GM12878 (cell line): ENCODE results near the gene ANXA11. TPM values are rescaled to one million over a fixed set of nuclear protein-coding genes. Genes with fewer than 3 reads are reported as not detected.

ENCODE experiments used
- ATAC-seq: fragments of 200-7000 bp; cut with Tn5 transposase; 3 replicates; pipeline ENCODE4 v1.9.1; 2020; ENCODE audit warnings: mild to moderate bottlenecking, moderate library complexity
- BruUV-seq: library from RNA; stranded (reverse); fragments of 400-500 nt; replicated peaks from 2 replicates; lab custom pipeline; 2021; lab: Mats Ljungman, UMichigan
- CTCF ChIA-PET: fragments of 300-600 bp; sonication (Branson Sonifier 250); formaldehyde crosslinking; extraction: SDS; loops from one replicate; lab custom pipeline; 2021; ENCODE audit warnings: inconsistent platforms; lab: Yijun Ruan, JAX
- POLR2A ChIA-PET: fragments of 350-600 bp; formaldehyde crosslinking; extraction: SDS; loops from one replicate; lab custom pipeline; 2021; ENCODE audit warnings: inconsistent platforms; lab: Charles Lee
- RAD21 ChIA-PET: fragments of 300-600 bp; sonication (Branson Sonifier 250); formaldehyde crosslinking; loops from one replicate; lab custom pipeline; 2023; ENCODE audit warnings: antibody characterized with exemption; ENCODE audit not compliant: unreplicated experiment; lab: Charles Lee
- SMC1A ChIA-PET: fragments of 300-600 bp; sonication (Branson Sonifier 250); formaldehyde crosslinking; loops from one replicate; lab custom pipeline; 2023; ENCODE audit not compliant: unreplicated experiment, uncharacterized antibody; lab: Charles Lee
- DNase-seq: peaks from one replicate; pipeline ENCODE4 v3.0.0-alpha.2; 2011; ENCODE audit warnings: low read depth, low spot score
- FAIRE-seq: peaks from 3 replicates; lab custom pipeline; 2011; peaks lifted over from hg19 to GRCh38; lab: Jason Lieb, UNC
- H2AFZ ChIP-seq: 2 replicates; pipeline ENCODE4 v1.6.0; 2011; ENCODE audit warnings: low read depth, low read length, control low read depth; ENCODE audit not compliant: control insufficient read depth
- H3K27ac ChIP-seq: 2 replicates; pipeline ENCODE4 v1.5.1; 2011; ENCODE audit warnings: control low read depth; ENCODE audit not compliant: control insufficient read depth, insufficient read depth
- H3K27me3 ChIP-seq, 2 experiments: replicated peaks in 1 of 2; 2 replicates each; pipeline versions ENCODE4 v1.6.0 to v1.6.1; 2011; ENCODE audit warnings: low read length in 1 of 2; ENCODE audit not compliant: control insufficient read depth in 2 of 2, insufficient read depth in 2 of 2
- H3K36me3 ChIP-seq, 2 experiments: 2 replicates each; pipeline ENCODE4 v1.5.1; 2011; ENCODE audit warnings: low read length in 1 of 2; ENCODE audit not compliant: control insufficient read depth in 2 of 2, insufficient read depth in 2 of 2
- H3K4me1 ChIP-seq: 2 replicates; pipeline ENCODE4 v1.6.1; 2011; ENCODE audit warnings: mild to moderate bottlenecking, low read length, moderate library complexity, mixed read lengths; ENCODE audit not compliant: control insufficient read depth, insufficient read depth
- H3K4me2 ChIP-seq: 2 replicates; pipeline ENCODE4 v1.6.0; 2011; ENCODE audit warnings: control low read depth; ENCODE audit not compliant: control insufficient read depth, insufficient read depth
- H3K4me3 ChIP-seq: fragments of 200-600 bp; sonication (generic); 2 replicates; pipeline ENCODE4 v1.5.1; 2016
- H3K79me2 ChIP-seq: 2 replicates; pipeline ENCODE4 v1.6.0; 2011; ENCODE audit warnings: low read length; ENCODE audit not compliant: control insufficient read depth, insufficient read depth
- H3K9ac ChIP-seq: 2 replicates; pipeline ENCODE4 v1.8.0; 2011; ENCODE audit warnings: low read length, control low read depth, mixed read lengths; ENCODE audit not compliant: control insufficient read depth, insufficient read depth
- H3K9me3 ChIP-seq: replicated peaks from 3 replicates; pipeline ENCODE4 v1.5.1; 2011; ENCODE audit warnings: mild to moderate bottlenecking, low read length; ENCODE audit not compliant: control insufficient read depth, insufficient read depth
- H4K20me1 ChIP-seq: 2 replicates; pipeline ENCODE4 v1.6.0; 2011; ENCODE audit not compliant: control insufficient read depth, insufficient read depth
- EED ChIP-seq: sonication (generic); IDR thresholded peaks from 2 replicates; pipeline ENCODE4 v1.6.1; 2016; ENCODE audit warnings: antibody characterized with exemption, low read depth
- FOXK2 ChIP-seq: fragments of 450-650 bp; IDR thresholded peaks from 2 replicates; pipeline ENCODE4 v1.6.1; 2017; ENCODE audit warnings: mild to moderate bottlenecking, moderate library complexity
- IKZF1 ChIP-seq: fragments of 450-650 bp; conservative IDR thresholded peaks from 2 replicates; pipeline ENCODE4 v1.6.1; 2017; ENCODE audit warnings: antibody characterized with exemption, mild to moderate bottlenecking
- STAT3 ChIP-seq: IDR thresholded peaks from 2 replicates; pipeline ENCODE4 v1.6.1; 2011; ENCODE audit warnings: low read depth, low read length, improper control_type of control experiment
- TBL1XR1 ChIP-seq: IDR thresholded peaks from 2 replicates; pipeline ENCODE4 v1.6.1; 2012; ENCODE audit warnings: low read depth, low read length, improper control_type of control experiment
- WRNIP1 ChIP-seq: IDR thresholded peaks from 2 replicates; pipeline ENCODE4 v1.6.1; 2011; ENCODE audit warnings: low read depth, low read length, improper control_type of control experiment, borderline replicate concordance
- ZNF207 ChIP-seq: fragments of 450-650 bp; IDR thresholded peaks from 2 replicates; pipeline ENCODE4 v1.6.1; 2014; ENCODE audit warnings: antibody characterized with exemption, mild to moderate bottlenecking, borderline replicate concordance
- ZSCAN29 ChIP-seq: fragments of 450-650 bp; IDR thresholded peaks from 2 replicates; pipeline ENCODE4 v1.6.1; 2017; ENCODE audit warnings: mild to moderate bottlenecking, moderate library complexity
- ZZZ3 ChIP-seq: IDR thresholded peaks from 2 replicates; pipeline ENCODE4 v1.6.1; 2011; ENCODE audit warnings: low read depth; ENCODE audit not compliant: control insufficient read depth, insufficient read length
- WGBS: methylation state at CpG from one replicate; pipeline ENCODE4 v1.1.6; 2016; ENCODE audit warnings: low lambda C conversion rate; ENCODE audit not compliant: insufficient replicate concordance, insufficient coverage; ENCODE audit errors: missing lambda C conversion rate; 5-methylcytosine and 5-hydroxymethylcytosine counted together
- in situ Hi-C: fragments of 300-500 bp; cut with MboI; formaldehyde crosslinking; loops from 9 replicates; pipeline ENCODE4 v1.14.3; 2018; ENCODE audit warnings: mixed read lengths
- intact Hi-C: fragments of 100-400 bp; cut with micrococcal nuclease; formaldehyde crosslinking; loops from one replicate; pipeline ENCODE4 v1.14.2; 2022; ENCODE audit not compliant: unreplicated experiment
- polyA plus RNA-seq, 11 experiments: library from polyadenylated mRNA; depleted of rRNA in 4 of 11; unstranded in 6 of 11; stranded (reverse) in 5 of 11; fragments of >200 nt; fragmentation: Nextera tagmentation in 4 of 11; fragmentation: Illumina TruSeq in 1 of 11; extraction: Ambion mirVana in 4 of 11; extraction: Trizol in 1 of 11; gene quantifications; 1 replicate in 1 of 11; 2 replicates in 10 of 11; pipeline versions ENCODE4 v1.2.1 to v1.2.3, GENCODE V29; 2011 to 2016; ENCODE audit warnings: inconsistent platforms in 2 of 11, missing spikeins in 2 of 11, low read depth in 1 of 11
- total RNA-seq, 4 experiments: library from RNA; depleted of rRNA in 3 of 4; stranded (reverse); fragments of >200 nt in 3 of 4; fragmentation: Illumina TruSeq in 1 of 4; extraction: Trizol in 1 of 4; gene quantifications; 2 replicates each; pipeline versions ENCODE4 v1.2.1 to v1.2.3, GENCODE V29; 2013 to 2021
- TF ChIP-seq, protein P1 (sequence below): IDR thresholded peaks from 2 replicates; pipeline ENCODE4 v1.6.1; 2012; ENCODE audit warnings: mild to moderate bottlenecking, low read depth, low read length

Gene ANXA11
- total and polyA plus RNA-seq, 10 of the 15 experiments (the other 5 are each of a cell fraction or from before 2014, with no cell fraction given) = 25.0 to 129 (median 72.2) TPM

- ChIA-PET SMC1A (interaction anchor here (1.1 to 1.6 kb wide), 4 partner anchors 21 to 76 kb away, joined by 3 to 7 read pairs (median 4); no protein-coding TSS in a partner anchor), POLR2A (no interaction called here), RAD21 (interaction anchor here (1.2 to 2.4 kb wide), 3 partner anchors 70 to 115 kb away, joined by 3 to 14 read pairs (median 4); no protein-coding TSS in a partner anchor), CTCF (interaction anchor here (1.2 to 7.0 kb wide), 3 partner anchors 57 to 105 kb away, joined by 3 to 97 read pairs (median 4); no protein-coding TSS in a partner anchor)
- ATAC-seq (no peak), DNase-seq (no peak), FAIRE-seq (no peak)
- in situ Hi-C loops = no loop called here
- Histone ChIP-seq H4K20me1 (no peaks in the 10 kb centered on the region), H3K4me2 (no peak overlapping the region), H3K79me2 (no peaks in the 10 kb centered on the region), H3K9me3 (no peaks in the 10 kb centered on the region), H3K4me3 (no peak overlapping the region), H3K9ac (no peak overlapping the region), H2AFZ (no peak overlapping the region), H3K27ac (no peak overlapping the region), H3K36me3 (no peaks in the 10 kb centered on the region; a peak in 2 of 4 replicates), H3K4me1 (peaks cover 7% of the 10 kb centered on the region), H3K27me3 (no peaks in the 10 kb centered on the region; a peak in 1 of 4 replicates)
- WGBS = 67% methylated on average over 3 of the region's 3 CpGs
- no TSS peak for BruUV-seq
- intact Hi-C loops = no loop called here
- no peak for TF ChIP-seq STAT3
- TF ChIP-seq WRNIP1 = no peak
- no peak for TF ChIP-seq ZZZ3
- no peak for TF ChIP-seq TBL1XR1
- TF ChIP-seq EED = no peak
- TF ChIP-seq IKZF1 = no peak
- TF ChIP-seq, protein P1, sequence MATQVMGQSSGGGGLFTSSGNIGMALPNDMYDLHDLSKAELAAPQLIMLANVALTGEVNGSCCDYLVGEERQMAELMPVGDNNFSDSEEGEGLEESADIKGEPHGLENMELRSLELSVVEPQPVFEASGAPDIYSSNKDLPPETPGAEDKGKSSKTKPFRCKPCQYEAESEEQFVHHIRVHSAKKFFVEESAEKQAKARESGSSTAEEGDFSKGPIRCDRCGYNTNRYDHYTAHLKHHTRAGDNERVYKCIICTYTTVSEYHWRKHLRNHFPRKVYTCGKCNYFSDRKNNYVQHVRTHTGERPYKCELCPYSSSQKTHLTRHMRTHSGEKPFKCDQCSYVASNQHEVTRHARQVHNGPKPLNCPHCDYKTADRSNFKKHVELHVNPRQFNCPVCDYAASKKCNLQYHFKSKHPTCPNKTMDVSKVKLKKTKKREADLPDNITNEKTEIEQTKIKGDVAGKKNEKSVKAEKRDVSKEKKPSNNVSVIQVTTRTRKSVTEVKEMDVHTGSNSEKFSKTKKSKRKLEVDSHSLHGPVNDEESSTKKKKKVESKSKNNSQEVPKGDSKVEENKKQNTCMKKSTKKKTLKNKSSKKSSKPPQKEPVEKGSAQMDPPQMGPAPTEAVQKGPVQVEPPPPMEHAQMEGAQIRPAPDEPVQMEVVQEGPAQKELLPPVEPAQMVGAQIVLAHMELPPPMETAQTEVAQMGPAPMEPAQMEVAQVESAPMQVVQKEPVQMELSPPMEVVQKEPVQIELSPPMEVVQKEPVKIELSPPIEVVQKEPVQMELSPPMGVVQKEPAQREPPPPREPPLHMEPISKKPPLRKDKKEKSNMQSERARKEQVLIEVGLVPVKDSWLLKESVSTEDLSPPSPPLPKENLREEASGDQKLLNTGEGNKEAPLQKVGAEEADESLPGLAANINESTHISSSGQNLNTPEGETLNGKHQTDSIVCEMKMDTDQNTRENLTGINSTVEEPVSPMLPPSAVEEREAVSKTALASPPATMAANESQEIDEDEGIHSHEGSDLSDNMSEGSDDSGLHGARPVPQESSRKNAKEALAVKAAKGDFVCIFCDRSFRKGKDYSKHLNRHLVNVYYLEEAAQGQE = no peak
- TF ChIP-seq FOXK2 = no peak
- TF ChIP-seq ZNF207 = no peak
- no peak for TF ChIP-seq ZSCAN29
Measured at GRCh38 chr10:80146918-80147317, 58.4 kb downstream of the ANXA11 start.
